Neural cell (in vitro differentiated cells): ENCODE data around the gene MYO7B. TPM values are rescaled to one million over a fixed set of nuclear protein-coding genes. Genes with fewer than 3 reads are reported as not detected.

ENCODE experiments used
- H2AFZ ChIP-seq: fragments of 200-600, 300-800 bp; sonication (generic), shearing (Covaris generic); 2 replicates; pipeline ENCODE4 v1.6.0; 2014; ENCODE audit warnings: low read depth, mild to moderate bottlenecking, antibody characterized with exemption, low read length, moderate library complexity
- H3F3A ChIP-seq: fragments of 200-600 bp; shearing (Covaris generic); 2 replicates; pipeline ENCODE4 v1.6.1; 2016; ENCODE audit warnings: mild to moderate bottlenecking, moderate library complexity, mixed read lengths, antibody characterized with exemption, low read length; ENCODE audit not compliant: insufficient read depth, poor library complexity, severe bottlenecking
- H3K27ac ChIP-seq: fragments of 200-600, 300-800 bp; sonication (generic), shearing (Covaris generic); 2 replicates; pipeline ENCODE4 v1.5.1; 2014; ENCODE audit warnings: mild to moderate bottlenecking, low read length, moderate library complexity
- H3K27me3 ChIP-seq: fragments of 300-800, 200-600 bp; sonication (generic), shearing (Covaris generic); 2 replicates; pipeline ENCODE4 v1.6.0; 2014; ENCODE audit warnings: mild to moderate bottlenecking, low read depth, low read length, moderate library complexity; ENCODE audit not compliant: insufficient read depth
- H3K36me3 ChIP-seq: fragments of 300-800, 200-600 bp; sonication (generic), shearing (Covaris generic); 2 replicates; pipeline ENCODE4 v1.5.1; 2014; ENCODE audit warnings: mild to moderate bottlenecking, antibody characterized with exemption, low read length, moderate library complexity; ENCODE audit not compliant: insufficient read depth
- H3K4me2 ChIP-seq: fragments of 300-800, 200-600 bp; sonication (generic), shearing (Covaris generic); 2 replicates; pipeline ENCODE4 v1.6.0; 2014; ENCODE audit warnings: mild to moderate bottlenecking, low read length
- H3K4me3 ChIP-seq: fragments of 300-800, 200-600 bp; sonication (generic), shearing (Covaris generic); 2 replicates; pipeline ENCODE4 v1.5.1; 2014; ENCODE audit warnings: mild to moderate bottlenecking, low read length, moderate library complexity
- H3K79me2 ChIP-seq: fragments of 200-600 bp; shearing (Covaris generic); replicated peaks from 2 replicates; pipeline ENCODE4 v1.6.0; 2014; ENCODE audit warnings: mild to moderate bottlenecking, low read length, moderate library complexity; ENCODE audit not compliant: insufficient read depth
- H3K9ac ChIP-seq: fragments of 300-800, 200-600 bp; sonication (generic), shearing (Covaris generic); 2 replicates; pipeline ENCODE4 v1.6.1; 2016; ENCODE audit warnings: mild to moderate bottlenecking, low read length, mixed read lengths
- H3K9me2 ChIP-seq: fragments of 200-600 bp; shearing (Covaris generic); 2 replicates; pipeline ENCODE4 v1.6.1; 2016; ENCODE audit warnings: mild to moderate bottlenecking, low read length, mixed read lengths; ENCODE audit not compliant: insufficient read depth
- H3K9me3 ChIP-seq: fragments of 200-600, 300-800 bp; sonication (generic), shearing (Covaris generic); 2 replicates; pipeline ENCODE4 v1.6.1; 2016; ENCODE audit warnings: mild to moderate bottlenecking, mixed run types, low read length, moderate library complexity, mixed read lengths
- H4K20me1 ChIP-seq: fragments of 200-600 bp; shearing (Covaris generic); 2 replicates; pipeline ENCODE4 v1.6.1; 2016; ENCODE audit warnings: mild to moderate bottlenecking, mixed run types; ENCODE audit not compliant: insufficient read depth
- CTCF ChIP-seq: fragments of 450-650 bp; IDR thresholded peaks from 2 replicates; pipeline ENCODE4 v1.5.1; 2014; ENCODE audit warnings: antibody characterized with exemption, mild to moderate bottlenecking, moderate library complexity; ENCODE audit not compliant: poor library complexity, severe bottlenecking
- EP300 ChIP-seq: fragments of 450-650 bp; conservative IDR thresholded peaks from 2 replicates; pipeline ENCODE4 v1.6.1; 2014; ENCODE audit warnings: antibody characterized with exemption, mild to moderate bottlenecking, moderate library complexity; ENCODE audit not compliant: poor library complexity, severe bottlenecking
- EZH2 ChIP-seq: fragments of 200-600, 300-800 bp; shearing (Covaris generic), sonication (generic); IDR thresholded peaks from 2 replicates; pipeline ENCODE4 v1.6.1; 2014; ENCODE audit warnings: antibody characterized with exemption, low read length, borderline replicate concordance, mild to moderate bottlenecking; ENCODE audit not compliant: insufficient read depth, poor library complexity, severe bottlenecking
- MXI1 ChIP-seq: fragments of 450-650 bp; conservative IDR thresholded peaks from 2 replicates; pipeline ENCODE4 v1.6.1; 2014; ENCODE audit warnings: antibody characterized with exemption, mild to moderate bottlenecking; ENCODE audit not compliant: poor library complexity, severe bottlenecking
- POLR2AphosphoS5 ChIP-seq: IDR thresholded peaks from 2 replicates; pipeline ENCODE4 v1.6.1; 2012
- RAD21 ChIP-seq: fragments of 450-650 bp; conservative IDR thresholded peaks from 2 replicates; pipeline ENCODE4 v1.6.1; 2014; ENCODE audit warnings: antibody characterized with exemption, mild to moderate bottlenecking, moderate library complexity
- SMC3 ChIP-seq: fragments of 450-650 bp; conservative IDR thresholded peaks from 2 replicates; pipeline ENCODE4 v1.6.1; 2014; ENCODE audit warnings: antibody characterized with exemption, mild to moderate bottlenecking, moderate library complexity; ENCODE audit not compliant: poor library complexity
- TAF1 ChIP-seq: IDR thresholded peaks from 2 replicates; pipeline ENCODE4 v1.6.1; 2012; ENCODE audit warnings: low read depth
- polyA plus RNA-seq: library from polyadenylated mRNA; depleted of rRNA; stranded (reverse); fragments of >200 nt; gene quantifications from 2 replicates; pipeline ENCODE4 v1.2.3, GENCODE V29; 2014
- TF ChIP-seq, protein P1 (sequence below): IDR thresholded peaks from 2 replicates; pipeline ENCODE4 v1.6.1; 2012; ENCODE audit warnings: borderline replicate concordance

MYO7B gene
- polyA plus RNA-seq, 1 donor from 2014 or later: 0.16 TPM

DNA sequence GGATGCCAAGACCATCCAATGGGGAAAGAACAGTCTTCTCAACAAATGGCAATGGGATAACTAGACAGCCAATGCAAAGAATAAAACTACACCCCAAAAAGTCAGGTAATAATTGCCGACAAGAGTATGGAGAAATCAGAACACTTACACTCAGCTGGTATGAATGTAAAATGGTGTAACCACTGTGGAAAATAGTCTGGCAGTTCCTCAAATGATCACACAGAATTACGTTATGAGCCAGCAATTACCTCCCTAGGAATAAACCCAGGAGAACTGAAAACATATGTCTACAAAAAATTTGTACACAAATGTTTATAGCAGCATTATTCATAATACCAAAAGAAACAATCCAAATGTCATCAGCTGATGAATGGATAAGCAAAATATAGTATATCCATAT is 18.0 kb upstream of the MYO7B start:
- Histone ChIP-seq H3K4me2 (no peak overlapping the region), H3K4me3 (no peak overlapping the region), H3K27me3 (no peaks in the 10 kb centered on the region), H3K36me3 (peaks cover 7% of the 10 kb centered on the region), H3K27ac (no peak overlapping the region), H4K20me1 (no peaks in the 10 kb centered on the region), H3K9me3 (no peaks in the 10 kb centered on the region), H3K9me2 (no peaks in the 10 kb centered on the region), H3F3A (no peaks in the 10 kb centered on the region), H3K9ac (no peak overlapping the region), H3K79me2 (peaks cover 63% of the 10 kb centered on the region), H2AFZ (no peak overlapping the region)
- TF ChIP-seq, protein P1, sequence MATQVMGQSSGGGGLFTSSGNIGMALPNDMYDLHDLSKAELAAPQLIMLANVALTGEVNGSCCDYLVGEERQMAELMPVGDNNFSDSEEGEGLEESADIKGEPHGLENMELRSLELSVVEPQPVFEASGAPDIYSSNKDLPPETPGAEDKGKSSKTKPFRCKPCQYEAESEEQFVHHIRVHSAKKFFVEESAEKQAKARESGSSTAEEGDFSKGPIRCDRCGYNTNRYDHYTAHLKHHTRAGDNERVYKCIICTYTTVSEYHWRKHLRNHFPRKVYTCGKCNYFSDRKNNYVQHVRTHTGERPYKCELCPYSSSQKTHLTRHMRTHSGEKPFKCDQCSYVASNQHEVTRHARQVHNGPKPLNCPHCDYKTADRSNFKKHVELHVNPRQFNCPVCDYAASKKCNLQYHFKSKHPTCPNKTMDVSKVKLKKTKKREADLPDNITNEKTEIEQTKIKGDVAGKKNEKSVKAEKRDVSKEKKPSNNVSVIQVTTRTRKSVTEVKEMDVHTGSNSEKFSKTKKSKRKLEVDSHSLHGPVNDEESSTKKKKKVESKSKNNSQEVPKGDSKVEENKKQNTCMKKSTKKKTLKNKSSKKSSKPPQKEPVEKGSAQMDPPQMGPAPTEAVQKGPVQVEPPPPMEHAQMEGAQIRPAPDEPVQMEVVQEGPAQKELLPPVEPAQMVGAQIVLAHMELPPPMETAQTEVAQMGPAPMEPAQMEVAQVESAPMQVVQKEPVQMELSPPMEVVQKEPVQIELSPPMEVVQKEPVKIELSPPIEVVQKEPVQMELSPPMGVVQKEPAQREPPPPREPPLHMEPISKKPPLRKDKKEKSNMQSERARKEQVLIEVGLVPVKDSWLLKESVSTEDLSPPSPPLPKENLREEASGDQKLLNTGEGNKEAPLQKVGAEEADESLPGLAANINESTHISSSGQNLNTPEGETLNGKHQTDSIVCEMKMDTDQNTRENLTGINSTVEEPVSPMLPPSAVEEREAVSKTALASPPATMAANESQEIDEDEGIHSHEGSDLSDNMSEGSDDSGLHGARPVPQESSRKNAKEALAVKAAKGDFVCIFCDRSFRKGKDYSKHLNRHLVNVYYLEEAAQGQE: no peak
- TF ChIP-seq EP300: no peak
- no peak for TF ChIP-seq POLR2AphosphoS5
- no peak for TF ChIP-seq RAD21

GRCh38 chr2:127520424-127520823 is 15.1 kb upstream of the MYO7B start:
- TF ChIP-seq MXI1: no peak
- TF ChIP-seq, protein P1: no peak
- TF ChIP-seq EZH2: no peak
- no peak for TF ChIP-seq TAF1
- no peak for TF ChIP-seq EP300
- no peak for TF ChIP-seq CTCF
- TF ChIP-seq RAD21: no peak
- TF ChIP-seq POLR2AphosphoS5: no peak
- TF ChIP-seq SMC3: no peak
- H3K79me2 ChIP-seq: peaks cover 82% of the 10 kb centered on the region
- H3K9ac ChIP-seq: no peak overlapping the region
- no peak overlapping the region for H3K4me3 ChIP-seq
- H4K20me1 ChIP-seq: no peaks in the 10 kb centered on the region
- H3K9me2 ChIP-seq: no peaks in the 10 kb centered on the region
- H3K27ac ChIP-seq: no peak overlapping the region
- H3F3A ChIP-seq: no peaks in the 10 kb centered on the region
- H3K27me3 ChIP-seq: no peaks in the 10 kb centered on the region
- no peak overlapping the region for H3K4me2 ChIP-seq
- H3K36me3 ChIP-seq: peaks cover 7% of the 10 kb centered on the region
- no peaks in the 10 kb centered on the region for H3K9me3 ChIP-seq
- no peak overlapping the region for H2AFZ ChIP-seq
